HepG2 (cell line): ENCODE data around the gene TRIM7. TPM values are rescaled to one million over a fixed set of nuclear protein-coding genes. Genes with fewer than 3 reads are reported as not detected.

Experiments
- AGO2 ChIP-seq: fragments of 200-400 bp; formaldehyde crosslinking; optimal IDR thresholded peaks from 2 replicates; pipeline ENCODE3; 2017; ENCODE audit warnings: mild to moderate bottlenecking, low read depth, low read length, moderate library complexity
- HIC2 ChIP-seq: sonication (generic); formaldehyde crosslinking; IDR thresholded peaks from 2 replicates; pipeline ENCODE4 v1.9.0; 2022; ENCODE audit warnings: low read depth, missing genetic modification reagents
- HMGXB3 ChIP-seq: sonication (generic); formaldehyde crosslinking; IDR thresholded peaks from 2 replicates; pipeline ENCODE4 v1.4.0; 2020; ENCODE audit warnings: missing genetic modification reagents, borderline replicate concordance
- ISX ChIP-seq: sonication (generic); formaldehyde crosslinking; conservative IDR thresholded peaks from 2 replicates; pipeline ENCODE4 v1.5.0; 2020; ENCODE audit warnings: missing genetic modification reagents
- JDP2 ChIP-seq: sonication (generic); formaldehyde crosslinking; IDR thresholded peaks from 2 replicates; pipeline ENCODE4 v1.8.1; 2022; ENCODE audit warnings: missing genetic modification reagents, borderline replicate concordance
- NFKB2 ChIP-seq: sonication (generic); formaldehyde crosslinking; IDR thresholded peaks from 2 replicates; pipeline ENCODE4 v1.4.0; 2020; ENCODE audit warnings: missing genetic modification reagents, borderline replicate concordance
- SRF ChIP-seq: IDR thresholded peaks from 2 replicates; pipeline ENCODE4 v1.6.1; 2011; ENCODE audit warnings: mild to moderate bottlenecking, low read depth, low read length, moderate library complexity
- ZBTB4 ChIP-seq: sonication (generic); formaldehyde crosslinking; IDR thresholded peaks from 2 replicates; pipeline ENCODE4 v1.4.0; 2020; ENCODE audit warnings: missing genetic modification reagents, mild to moderate bottlenecking, borderline replicate concordance
- ZFP36L2 ChIP-seq: sonication (generic); formaldehyde crosslinking; IDR thresholded peaks from 2 replicates; pipeline ENCODE4 v1.4.0; 2020; ENCODE audit warnings: missing genetic modification reagents
- ZFP91 ChIP-seq: sonication (generic); formaldehyde crosslinking; IDR thresholded peaks from 2 replicates; pipeline ENCODE4 v1.9.0; 2022; ENCODE audit warnings: missing genetic modification reagents, mild to moderate bottlenecking, borderline replicate concordance
- ZMYM2 ChIP-seq: sonication (generic); formaldehyde crosslinking; IDR thresholded peaks from 2 replicates; pipeline ENCODE4 v1.8.0; 2022; ENCODE audit warnings: mild to moderate bottlenecking, missing genetic modification reagents
- ZNF17 ChIP-seq: sonication (generic); formaldehyde crosslinking; IDR thresholded peaks from 2 replicates; pipeline ENCODE4 v1.5.0; 2020; ENCODE audit warnings: mild to moderate bottlenecking, missing genetic modification reagents
- ZNF24 ChIP-seq: fragments of 450-650 bp; IDR thresholded peaks from 2 replicates; pipeline ENCODE4 v1.6.1; 2017; ENCODE audit warnings: antibody characterized with exemption, mild to moderate bottlenecking
- ZNF431 ChIP-seq: sonication (generic); formaldehyde crosslinking; IDR thresholded peaks from 2 replicates; pipeline ENCODE4 v1.9.0; 2022; ENCODE audit warnings: missing genetic modification reagents, low read depth, mild to moderate bottlenecking, borderline replicate concordance
- ZNF496 ChIP-seq: sonication (generic); formaldehyde crosslinking; IDR thresholded peaks from 2 replicates; pipeline ENCODE4 v1.8.1; 2023; ENCODE audit warnings: mild to moderate bottlenecking, moderate library complexity, missing genetic modification reagents; ENCODE audit not compliant: insufficient replicate concordance
- ZNF567 ChIP-seq: sonication (generic); formaldehyde crosslinking; IDR thresholded peaks from 2 replicates; pipeline ENCODE4 v1.8.1; 2023; ENCODE audit warnings: mild to moderate bottlenecking, missing genetic modification reagents, borderline replicate concordance
- ZNF605 ChIP-seq: sonication (generic); formaldehyde crosslinking; IDR thresholded peaks from 2 replicates; pipeline ENCODE4 v1.8.0; 2022; ENCODE audit warnings: mild to moderate bottlenecking, missing genetic modification reagents
- polyA plus RNA-seq, 8 experiments: library from polyadenylated mRNA; depleted of rRNA in 3 of 8; stranded (reverse) in 7 of 8; unstranded in 1 of 8; fragments of >200 nt; fragmentation: Illumina TruSeq in 4 of 8; extraction: Trizol in 4 of 8; gene quantifications; 2 replicates each; pipeline versions ENCODE4 v1.2.1 to v1.2.3, GENCODE V29; 2011 to 2016; ENCODE audit warnings: low read depth in 4 of 8, missing spikeins in 1 of 8, mixed read lengths in 1 of 8; ENCODE audit not compliant: insufficient read depth in 1 of 8
- total RNA-seq, 5 experiments: library from RNA; depleted of rRNA; stranded (reverse); fragments of >200 nt; fragmentation: Illumina TruSeq; extraction: Trizol; gene quantifications; 2 replicates each; pipeline ENCODE4 v1.2.3, GENCODE V29; 2016; ENCODE audit warnings: low read depth in 1 of 5

Gene TRIM7
- total and polyA plus RNA-seq, 2 of the 13 experiments (the other 11 are each of a cell fraction or from before 2014, with no cell fraction given) = 0.13 TPM; not detected in 1

GRCh38 chr5:181223058-181223728 is 18.2 kb upstream of the TRIM7 start, which contains the start of gene TRIM41 (continued):
- no peak for TF ChIP-seq HMGXB3 (CRISPR knock-in tag)
- 0 out of 2 replicates have a peak, but pooled peaks have one; percentile 6 for TF ChIP-seq ISX (CRISPR knock-in tag)
- peak; percentile 83 for TF ChIP-seq ZFP91
- TF ChIP-seq ZNF605 = no peak; the same call in 1 of the 2 replicates
- TF ChIP-seq AGO2 = peak; percentile 83
- peak; percentile 56; the same call in 1 of the 2 replicates for TF ChIP-seq NFKB2
- no peak for TF ChIP-seq SRF
- TF ChIP-seq ZNF431 = no peak
- 0 out of 2 replicates have a peak, but pooled peaks have one; percentile 9 for TF ChIP-seq ZMYM2 (CRISPR knock-in tag)
- TF ChIP-seq ZNF24 = no peak
- no peak for TF ChIP-seq ZNF496
- TF ChIP-seq ZBTB4 (CRISPR knock-in tag) = peak; percentile 89; the same call in 1 of the 2 replicates
- TF ChIP-seq ZNF17 = no peak
- TF ChIP-seq HIC2 (CRISPR knock-in tag) = peak; percentile 28; the same call in 1 of the 2 replicates
- no peak; the same call in 1 of the 2 replicates for TF ChIP-seq JDP2 (CRISPR knock-in tag)
- TF ChIP-seq ZNF567 = peak; percentile 91; the same call in 1 of the 2 replicates
- TF ChIP-seq ZFP36L2 (CRISPR knock-in tag) = no peak
